ENCODE measurements around the gene SEC14L3. TPM values are rescaled to one million over a fixed set of nuclear protein-coding genes. Genes with fewer than 3 reads are reported as not detected.

Gene SEC14L3
- total RNA-seq, 2 experiments from 2014 or later, result not detected

DNA sequence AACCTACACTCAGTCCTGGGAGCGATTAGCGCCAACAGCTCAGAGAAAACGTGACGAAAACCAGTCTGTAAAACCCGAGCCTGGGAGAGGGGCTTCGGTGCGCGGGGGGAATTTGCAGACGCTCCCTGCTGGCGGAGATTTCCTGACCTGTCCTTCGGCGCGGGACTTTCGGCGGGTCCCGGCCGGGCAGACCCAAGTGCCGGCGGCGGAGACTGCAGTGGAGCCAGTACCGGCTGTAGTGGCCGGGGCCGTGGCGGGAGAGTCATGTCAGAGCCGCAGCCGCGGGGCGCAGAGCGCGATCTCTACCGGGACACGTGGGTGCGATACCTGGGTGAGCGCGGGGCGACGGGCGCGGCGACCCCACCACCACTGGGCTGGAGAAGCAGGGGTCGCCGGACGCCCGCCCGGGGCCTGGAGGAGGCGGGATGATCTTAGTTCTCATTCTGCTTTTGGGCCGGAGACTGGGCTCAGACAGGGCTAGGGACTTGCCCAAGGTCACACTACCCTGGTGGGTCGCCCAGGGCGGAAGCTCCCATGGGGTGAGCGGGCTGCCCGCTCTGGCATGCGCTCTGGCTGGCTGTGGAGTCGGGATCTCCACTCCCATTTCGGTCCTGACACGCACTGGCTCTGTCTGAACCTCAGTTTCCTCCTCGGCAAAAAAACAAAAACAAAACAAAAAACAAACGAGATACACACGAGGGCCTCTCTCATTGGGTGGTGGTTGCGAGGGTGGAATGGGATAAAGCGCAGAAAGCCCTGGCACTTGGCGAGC, 46.0 kb downstream of the SEC14L3 start, which contains the start of gene MTFP1:
Gene MTFP1 (plus strand): TSS at position 153 of the 772 bp plus-strand sequence. CDS start 112 bp downstream, at position 265.
- H2AFZ ChIP-seq (ENCODE audit: low read length), result peak within 1 kb of the TSS; percentile 85
- H3K4me2 ChIP-seq (ENCODE audit: low read length), result peak within 1 kb of the TSS; percentile 99
- DNase-seq (ENCODE audit: low spot score), result peak; percentile 76
- ChIA-PET POLR2A (interaction anchor here (0.6 to 5.5 kb wide), 6 partner anchors 10 to 191 kb away, joined by 3 to 48 read pairs (median 11); no protein-coding TSS in a partner anchor), CTCF (ENCODE audit: unreplicated experiment) (interaction anchor here (0.6 to 1.3 kb wide), 2 partner anchors 138 to 681 kb away, joined by 3 to 5 read pairs; partner anchors contain the start of gene SELENOM)
- H3K79me2 ChIP-seq (ENCODE audit: insufficient read depth, low read depth, low read length), result peaks cover 45% of the 10 kb centered on the region; the same call in 1 of the 2 replicates
- no peaks in the 10 kb centered on the region for H4K20me1 ChIP-seq (ENCODE audit: insufficient read depth, low read length)
- peaks cover 42% of the 10 kb centered on the region for H3K36me3 ChIP-seq (ENCODE audit: insufficient read depth, low read length)
- H3K9me3 ChIP-seq (ENCODE audit: low read length), result no peaks in the 10 kb centered on the region
- TF ChIP-seq, protein P1, sequence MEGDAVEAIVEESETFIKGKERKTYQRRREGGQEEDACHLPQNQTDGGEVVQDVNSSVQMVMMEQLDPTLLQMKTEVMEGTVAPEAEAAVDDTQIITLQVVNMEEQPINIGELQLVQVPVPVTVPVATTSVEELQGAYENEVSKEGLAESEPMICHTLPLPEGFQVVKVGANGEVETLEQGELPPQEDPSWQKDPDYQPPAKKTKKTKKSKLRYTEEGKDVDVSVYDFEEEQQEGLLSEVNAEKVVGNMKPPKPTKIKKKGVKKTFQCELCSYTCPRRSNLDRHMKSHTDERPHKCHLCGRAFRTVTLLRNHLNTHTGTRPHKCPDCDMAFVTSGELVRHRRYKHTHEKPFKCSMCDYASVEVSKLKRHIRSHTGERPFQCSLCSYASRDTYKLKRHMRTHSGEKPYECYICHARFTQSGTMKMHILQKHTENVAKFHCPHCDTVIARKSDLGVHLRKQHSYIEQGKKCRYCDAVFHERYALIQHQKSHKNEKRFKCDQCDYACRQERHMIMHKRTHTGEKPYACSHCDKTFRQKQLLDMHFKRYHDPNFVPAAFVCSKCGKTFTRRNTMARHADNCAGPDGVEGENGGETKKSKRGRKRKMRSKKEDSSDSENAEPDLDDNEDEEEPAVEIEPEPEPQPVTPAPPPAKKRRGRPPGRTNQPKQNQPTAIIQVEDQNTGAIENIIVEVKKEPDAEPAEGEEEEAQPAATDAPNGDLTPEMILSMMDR (conservative IDR thresholded peaks at IDR 0.05; ENCODE audit: low read length), result no peak
- TF ChIP-seq EZH2phosphoT487 (IDR thresholded peaks at IDR 0.05; ENCODE audit: borderline replicate concordance, low read depth, low read length), result no peak
- peak within 1 kb of the TSS; percentile 75 for H3K27ac ChIP-seq (ENCODE audit: low read depth, low read length, poor library complexity, severe bottlenecking)
- TSS peak; percentile 60 for BruUV-seq (replicated peaks)
- H3K4me1 ChIP-seq (ENCODE audit: insufficient read depth, low read length, poor library complexity, severe bottlenecking), result peaks cover 35% of the 10 kb centered on the region
- no peaks in the 10 kb centered on the region for H3K9me2 ChIP-seq (ENCODE audit: insufficient read depth, low read length)
- peak within 1 kb of the TSS; percentile 93 for H3K4me3 ChIP-seq (ENCODE audit: low read depth, low read length, poor library complexity, severe bottlenecking)
- intact Hi-C loops (cut with micrococcal nuclease; ENCODE audit: unreplicated experiment), result loop anchor here (1.0 to 10.0 kb wide), 3 partner anchors 9 to 1161 kb away; partner anchors contain the start of genes AP1B1, EWSR1 and RHBDD3

DNA sequence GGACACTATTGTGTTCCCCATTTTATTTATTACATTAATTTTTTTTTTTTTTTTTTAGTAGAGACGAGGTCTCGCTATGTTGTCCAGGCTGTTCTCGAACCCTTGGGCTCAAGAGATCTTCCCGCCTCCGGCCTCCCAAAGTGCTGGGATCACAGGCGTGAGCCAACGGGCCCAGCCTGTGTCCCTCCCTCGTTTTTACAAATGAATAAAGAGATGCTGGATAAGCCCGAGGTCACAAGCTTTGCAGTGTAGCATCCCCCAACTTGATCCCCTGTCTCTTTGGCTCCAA, 46.5 kb downstream of the SEC14L3 start:
- BruUV-seq (replicated peaks), result no TSS peak
- Histone ChIP-seq H3K36me3 (ENCODE audit: insufficient read depth, low read length) (peaks cover 47% of the 10 kb centered on the region), H3K79me2 (ENCODE audit: insufficient read depth, low read depth, low read length) (peaks cover 45% of the 10 kb centered on the region; the same call in 1 of the 2 replicates), H4K20me1 (ENCODE audit: insufficient read depth, low read length) (no peaks in the 10 kb centered on the region), H3K9me3 (ENCODE audit: low read length) (no peaks in the 10 kb centered on the region), H3K4me2 (ENCODE audit: low read length) (peak overlapping the region; percentile 99), H3K4me3 (ENCODE audit: low read depth, low read length, poor library complexity, severe bottlenecking) (peak overlapping the region; percentile 93), H3K27ac (ENCODE audit: low read depth, low read length, poor library complexity, severe bottlenecking) (peak overlapping the region; percentile 75), H3K4me1 (ENCODE audit: insufficient read depth, low read length, poor library complexity, severe bottlenecking) (peaks cover 35% of the 10 kb centered on the region), H3K9me2 (ENCODE audit: insufficient read depth, low read length) (no peaks in the 10 kb centered on the region), H2AFZ (ENCODE audit: low read length) (peak overlapping the region; percentile 85)
- ChIA-PET POLR2A (interaction anchor here (0.6 to 5.5 kb wide), 7 partner anchors 10 to 193 kb away, joined by 3 to 48 read pairs (median 7); no protein-coding TSS in a partner anchor), CTCF (ENCODE audit: unreplicated experiment) (interaction anchor here (1.5 to 2.1 kb wide), 2 partner anchors 34 to 137 kb away, joined by 5 read pairs; no protein-coding TSS in a partner anchor)
- no peak for DNase-seq (ENCODE audit: low spot score)
- intact Hi-C loops (cut with micrococcal nuclease; ENCODE audit: unreplicated experiment), result loop anchor here (10.0 kb wide), 2 partner anchors 1040 to 1160 kb away; partner anchors contain the start of genes AP1B1, EWSR1 and RHBDD3
- TF ChIP-seq, protein P1 (conservative IDR thresholded peaks at IDR 0.05; ENCODE audit: low read length), result no peak
- no peak for TF ChIP-seq EZH2phosphoT487 (IDR thresholded peaks at IDR 0.05; ENCODE audit: borderline replicate concordance, low read depth, low read length)

Data from OCI-LY7 (cell line).